Activated effector memory CD4-positive, alpha-beta T cell treated with anti-CD3 and anti-CD28 coated beads, Interleukin-2, amount 50 U/mL, for 16 hours (primary cell): Measurements from ENCODE around the gene UCHL5.
A peak's percentile ranks its signal among the peaks of the same experiment; 100 is the strongest.

Source experiments
- DNase-seq: peaks from one replicate; pipeline ENCODE4 v3.0.0-alpha.2; 2020

UCHL5 gene, protein sequence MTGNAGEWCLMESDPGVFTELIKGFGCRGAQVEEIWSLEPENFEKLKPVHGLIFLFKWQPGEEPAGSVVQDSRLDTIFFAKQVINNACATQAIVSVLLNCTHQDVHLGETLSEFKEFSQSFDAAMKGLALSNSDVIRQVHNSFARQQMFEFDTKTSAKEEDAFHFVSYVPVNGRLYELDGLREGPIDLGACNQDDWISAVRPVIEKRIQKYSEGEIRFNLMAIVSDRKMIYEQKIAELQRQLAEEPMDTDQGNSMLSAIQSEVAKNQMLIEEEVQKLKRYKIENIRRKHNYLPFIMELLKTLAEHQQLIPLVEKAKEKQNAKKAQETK

GRCh38 chr1:193059282-193060114 lies at the start of gene UCHL5, which contains the start of gene RO60:
Gene UCHL5 (minus strand): TSS chr1:193059360. CDS start chr1:193059260, 100 bp downstream.
Gene RO60 (plus strand): TSS chr1:193059612. CDS start chr1:193069055, 9,443 bp downstream.
- peak; percentile 98 for DNase-seq

- DNase-seq = no peak
Measured at GRCh38 chr1:193108471-193108870, 49.3 kb upstream of the UCHL5 start.

- DNase-seq = no peak
Measured at GRCh38 chr1:193105821-193106177, 46.6 kb upstream of the UCHL5 start.

DNA sequence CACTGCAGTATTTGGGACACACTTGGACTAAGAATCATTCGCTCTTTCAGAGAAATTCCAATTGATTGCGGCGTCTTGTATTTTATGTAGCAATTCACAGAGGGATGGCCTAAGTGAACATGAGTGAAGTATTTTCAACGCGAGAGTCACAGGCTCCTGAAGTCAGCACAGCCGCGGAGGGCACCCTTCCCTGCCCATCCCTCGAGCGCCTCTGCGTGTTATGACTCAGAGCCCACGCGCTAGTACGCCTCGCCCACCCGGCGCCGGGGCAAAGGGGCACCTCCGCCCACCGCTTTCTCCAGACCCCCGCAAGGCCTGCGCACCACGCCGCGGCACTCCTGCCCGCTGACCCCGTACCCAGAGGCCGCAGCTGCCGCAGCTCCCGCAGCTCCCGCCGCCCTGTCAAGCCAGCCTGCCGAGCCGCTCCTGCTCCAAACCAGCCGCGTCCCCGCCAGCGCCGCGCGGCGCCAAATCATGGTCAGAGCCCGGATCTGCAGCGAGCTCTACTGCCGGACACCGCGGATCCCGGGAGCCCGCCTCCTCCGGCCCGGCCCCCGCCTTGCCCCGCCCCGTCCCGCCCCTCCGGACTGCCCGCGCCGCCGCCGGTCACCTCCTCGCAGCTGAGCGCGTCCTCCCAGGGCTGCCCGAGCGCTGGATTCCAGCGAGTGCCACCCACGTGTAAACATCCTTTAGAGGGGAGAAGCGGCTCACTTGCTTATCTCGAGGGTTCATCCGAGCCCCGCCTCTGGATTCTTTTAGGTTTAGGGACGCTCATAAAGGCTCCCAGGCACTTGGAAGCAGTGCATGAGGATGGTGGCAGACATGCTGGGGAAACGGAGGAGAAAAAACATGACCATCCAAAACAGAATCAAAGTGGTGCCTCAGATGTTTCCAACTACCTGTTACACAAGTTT lies 46.0 kb upstream of the UCHL5 start, which contains the start of gene GLRX2:
Gene GLRX2 (minus strand): TSS at position 508 of the 914 bp plus-strand sequence. CDS start 32 bp downstream, at position 476.
- DNase-seq = peak; percentile 87

GRCh38 chr1:193104502-193104906 lies 45.3 kb upstream of the UCHL5 start:
- DNase-seq = peak; percentile 73

DNA sequence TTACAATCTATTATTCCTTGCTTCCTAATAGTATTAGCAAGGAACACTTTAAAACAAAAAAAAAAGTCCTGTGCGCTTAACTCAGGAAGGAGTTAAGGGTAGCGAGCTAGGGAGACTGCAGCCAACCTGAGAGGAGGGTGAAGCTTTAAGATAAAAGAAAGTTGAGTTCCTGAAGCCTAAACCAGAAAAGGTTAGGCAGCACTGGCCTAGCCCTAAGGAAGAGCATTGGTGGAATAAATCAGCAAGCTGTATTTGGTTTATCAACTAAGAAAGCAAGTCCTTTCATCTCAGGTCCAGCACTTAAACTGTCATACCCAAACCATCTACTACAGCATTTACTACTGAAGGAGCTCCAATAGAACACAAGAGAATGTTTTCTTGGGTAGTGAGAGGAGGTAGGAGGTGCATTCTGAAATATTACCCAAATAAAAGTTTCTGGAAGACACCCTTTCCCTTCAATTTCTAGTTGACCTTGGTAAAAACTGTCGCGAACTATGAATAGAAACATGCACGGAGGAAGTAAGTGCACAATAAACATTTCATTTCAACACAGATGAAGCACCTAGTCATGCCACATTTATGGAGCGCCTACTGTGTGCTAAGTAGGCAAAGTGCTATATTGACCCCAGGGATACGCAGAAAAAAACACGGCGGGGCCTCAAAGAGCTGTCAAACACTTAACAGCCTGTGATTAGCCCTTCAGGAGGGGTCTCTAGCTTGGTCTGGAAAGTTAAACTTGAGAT lies 44.8 kb upstream of the UCHL5 start:
- DNase-seq = no peak

- no peak for DNase-seq
Measured at GRCh38 chr1:193102662-193103061, 43.5 kb upstream of the UCHL5 start.

- no peak for DNase-seq
Measured at GRCh38 chr1:193094112-193094511, 35.0 kb upstream of the UCHL5 start.

DNA sequence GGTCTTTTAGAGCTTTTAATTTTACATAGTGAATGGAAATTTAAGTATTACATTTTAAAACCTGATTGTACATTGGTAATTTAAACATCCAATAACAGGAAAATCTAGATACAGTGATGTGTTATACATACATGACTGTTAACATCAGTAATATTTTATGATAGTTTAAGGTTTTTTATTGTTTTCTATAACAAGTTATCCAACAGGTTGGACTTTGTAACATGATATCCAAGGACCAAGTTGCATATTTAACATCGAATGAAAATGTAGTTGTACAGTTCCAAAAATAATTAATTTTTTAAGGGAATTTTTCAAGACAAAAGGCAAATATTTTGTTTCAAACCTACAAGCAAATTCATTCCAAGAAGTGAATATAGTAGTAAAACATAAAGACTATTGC lies 31.7 kb upstream of the UCHL5 start:
- no peak for DNase-seq

- no peak for DNase-seq
Measured at GRCh38 chr1:193087893-193088292, 28.7 kb upstream of the UCHL5 start.

- DNase-seq = no peak
Measured at GRCh38 chr1:193086342-193086741, 27.2 kb upstream of the UCHL5 start.

DNA sequence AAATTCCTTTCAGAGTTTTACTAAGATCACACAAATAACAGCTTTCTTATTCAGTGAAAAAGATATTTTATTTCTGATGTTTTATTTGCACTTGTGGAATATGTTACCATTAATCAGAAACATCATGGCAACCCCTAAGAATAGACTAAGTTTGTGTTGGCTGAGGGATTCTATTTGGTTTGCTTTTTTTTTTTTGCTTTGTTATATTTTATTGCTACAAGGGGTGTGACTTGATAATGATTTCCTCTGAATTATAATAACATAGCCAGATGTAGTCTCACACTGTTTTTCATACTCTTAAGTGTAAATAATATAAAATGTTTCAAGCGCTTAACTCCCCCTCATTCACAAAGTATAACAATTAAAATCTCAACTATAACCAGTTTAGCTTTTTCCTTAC lies 26.1 kb upstream of the UCHL5 start:
- no peak for DNase-seq

DNA sequence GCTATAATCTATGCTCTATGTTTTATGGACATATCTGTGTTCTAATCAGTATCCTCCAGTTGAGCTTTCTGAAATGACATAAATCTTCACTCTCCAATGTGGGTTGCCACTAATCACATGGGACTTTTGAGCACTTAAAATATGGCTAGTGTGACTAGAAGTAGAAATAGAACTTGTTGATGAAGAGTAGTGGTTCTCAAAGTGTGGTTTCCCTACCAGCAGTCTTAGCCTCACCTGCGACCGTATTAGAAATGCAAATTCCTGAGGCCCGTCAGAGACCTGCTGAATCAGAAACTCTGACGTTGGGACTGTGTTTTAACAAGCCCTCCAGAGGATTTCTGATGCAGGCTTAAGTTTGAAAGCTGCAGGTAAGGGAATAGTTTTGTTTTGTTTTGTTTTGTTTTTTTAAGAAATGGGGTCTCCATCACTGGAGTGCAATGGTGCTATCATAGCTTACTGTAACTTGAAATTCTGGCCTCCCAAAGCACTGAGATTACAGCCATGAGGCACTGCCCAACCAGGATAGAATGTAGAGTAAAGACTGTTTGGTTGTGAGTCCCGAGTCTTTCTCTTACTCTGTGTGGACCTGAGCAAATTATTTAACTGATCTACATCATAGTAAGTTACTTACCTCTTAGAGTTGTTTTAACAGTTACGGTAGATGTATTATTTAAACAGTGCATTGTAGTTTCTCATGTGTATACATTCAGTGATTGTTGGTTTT lies 24.4 kb upstream of the UCHL5 start:
- DNase-seq = no peak

DNA sequence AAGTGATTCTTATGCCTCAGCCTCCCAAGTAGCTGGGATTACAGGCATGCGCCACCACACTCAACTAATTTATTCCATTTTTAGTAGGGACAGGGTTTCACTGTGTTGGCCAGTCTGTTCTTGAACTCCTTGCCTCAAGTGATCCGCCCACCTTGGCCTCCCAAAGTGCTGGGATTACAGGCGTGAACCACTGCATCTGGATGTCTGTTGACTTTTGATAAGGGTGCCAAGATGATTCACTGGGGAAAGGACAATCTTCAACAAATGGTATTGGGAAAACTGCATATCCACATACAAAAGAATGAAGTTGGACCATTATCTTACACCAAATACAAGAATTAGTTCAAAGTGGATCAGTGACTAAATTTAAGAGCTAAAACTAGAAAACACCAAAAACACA lies 20.0 kb upstream of the UCHL5 start:
- DNase-seq = no peak

DNA sequence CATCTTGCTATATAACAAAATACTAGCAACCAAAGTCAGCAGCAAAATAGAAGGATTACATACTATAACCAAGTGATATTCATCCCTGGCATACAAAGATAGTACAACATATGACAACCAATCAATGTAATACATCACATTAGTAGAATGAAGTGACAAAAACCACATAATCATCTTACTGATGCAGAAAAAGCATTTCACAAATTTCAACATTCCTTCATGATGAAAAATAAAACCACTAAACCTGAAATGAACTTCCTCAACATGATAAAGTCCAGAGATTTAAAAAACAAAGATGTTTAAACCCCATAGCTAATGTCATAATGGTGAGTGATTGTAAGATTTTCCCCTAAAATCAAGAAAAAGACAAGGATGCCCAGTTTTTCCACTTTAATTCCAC lies 18.8 kb upstream of the UCHL5 start:
- DNase-seq = no peak

GRCh38 chr1:193070942-193071341 lies 11.8 kb upstream of the UCHL5 start:
- no peak for DNase-seq

- DNase-seq = no peak
Measured at GRCh38 chr1:193070386-193070753, 11.2 kb upstream of the UCHL5 start.

DNA sequence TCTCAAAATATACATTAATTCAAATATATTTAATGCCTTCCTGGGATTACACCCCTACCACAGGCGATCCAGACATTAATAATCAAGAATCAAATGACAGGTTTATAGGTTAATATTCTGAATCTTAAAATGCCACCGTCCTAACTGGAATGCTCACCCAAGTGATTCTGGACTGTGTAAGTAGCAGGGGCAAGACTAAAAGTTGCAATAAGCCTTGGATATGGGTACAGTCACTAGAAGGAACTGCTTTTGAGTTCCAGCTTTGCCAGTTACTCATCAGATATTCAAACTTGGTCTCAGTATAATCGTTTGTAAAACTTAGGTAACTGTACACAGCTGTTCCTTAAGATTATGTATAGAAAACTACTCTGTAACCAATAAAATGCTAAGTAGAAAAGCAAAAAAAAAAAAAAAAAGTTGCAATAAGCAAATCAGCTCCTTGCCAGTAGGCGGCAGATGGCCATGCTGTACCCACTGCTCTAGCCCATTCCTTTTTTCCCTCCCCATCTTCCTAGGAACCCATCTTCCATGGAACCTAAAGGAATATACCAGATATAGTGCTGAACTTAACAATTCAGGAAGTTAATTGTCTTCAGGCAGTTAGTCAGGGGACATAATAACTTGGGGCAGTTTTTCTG lies 10.7 kb upstream of the UCHL5 start:
- DNase-seq = no peak

- DNase-seq = no peak
Measured at GRCh38 chr1:193068013-193068412, 8.9 kb upstream of the UCHL5 start.

DNA sequence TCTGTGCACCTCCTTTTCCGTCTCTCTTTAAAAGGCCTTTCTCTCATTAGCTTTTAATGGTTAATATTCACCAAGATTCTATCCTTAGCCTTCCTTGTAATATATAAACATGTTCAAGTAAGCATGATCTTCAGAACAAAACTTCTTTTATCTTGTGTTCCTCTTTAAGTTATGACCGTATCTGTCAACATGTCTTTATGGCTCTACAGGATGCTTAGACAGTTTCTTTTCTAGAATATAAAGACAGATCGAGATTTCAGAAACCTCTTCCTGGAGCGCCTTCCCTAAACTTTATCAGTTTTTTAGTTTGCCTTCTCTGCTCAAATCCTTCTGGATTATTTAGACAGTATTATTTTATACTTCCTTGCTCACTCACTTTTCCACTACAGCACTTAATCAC lies 7.4 kb upstream of the UCHL5 start:
- DNase-seq = no peak

DNA sequence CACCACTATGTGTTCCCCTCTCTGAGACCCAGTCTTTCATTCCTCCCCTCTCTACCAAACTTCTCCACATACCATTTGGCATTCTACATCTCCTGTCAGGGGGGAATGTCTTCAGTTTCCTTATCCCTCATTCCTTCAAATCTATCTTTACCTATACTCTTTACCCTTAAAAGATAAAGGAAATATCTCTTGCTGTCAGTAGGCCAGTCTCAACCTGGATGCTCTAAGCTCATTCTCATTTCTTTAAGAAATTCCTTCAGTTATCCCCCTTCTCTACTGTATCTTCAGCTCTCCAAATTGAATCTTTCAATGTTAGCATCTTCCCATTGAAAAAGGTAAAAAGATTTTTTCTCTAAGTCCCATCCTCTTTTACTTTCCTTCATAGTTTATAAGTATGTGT lies 6.8 kb upstream of the UCHL5 start:
- no peak for DNase-seq
